GM12892 (cell line): ENCODE results near the gene NASP. TPM values are rescaled to one million over a fixed set of nuclear protein-coding genes. Genes with fewer than 3 reads are reported as not detected.

Source experiments
- DNase-seq: peaks from one replicate; pipeline ENCODE4 v3.0.0; 2011; ENCODE audit not compliant: insufficient read length
- FAIRE-seq: peaks from 2 replicates; lab custom pipeline; 2011; peaks lifted over from hg19 to GRCh38; lab: Jason Lieb, UNC
- POLR2A ChIP-seq: IDR thresholded peaks from 2 replicates; pipeline ENCODE4 v1.6.1; 2011; ENCODE audit warnings: low read depth, low read length, control low read depth
- POLR2AphosphoS5 ChIP-seq: IDR thresholded peaks from 2 replicates; pipeline ENCODE4 v1.6.1; 2011; ENCODE audit warnings: low read depth, low read length, control low read depth
- TAF1 ChIP-seq: IDR thresholded peaks from 2 replicates; pipeline ENCODE4 v1.6.1; 2011; ENCODE audit warnings: low read depth, mild to moderate bottlenecking, control low read depth, low read length, borderline replicate concordance
- polyA plus RNA-seq: library from polyadenylated mRNA; unstranded; fragments of >200 nt; gene quantifications from one replicate; pipeline ENCODE4 v1.2.1, GENCODE V29; 2012; ENCODE audit warnings: missing spikeins, inconsistent platforms; ENCODE audit not compliant: missing spikeins

NASP gene
- polyA plus RNA-seq: 184 TPM

GRCh38 chr1:45583666-45584350 lies at the start of gene NASP:
TSS of gene NASP (plus strand) at chr1:45584041. CDS start at chr1:45584147, 106 bp downstream.
- peak; percentile 99 for TF ChIP-seq POLR2AphosphoS5
- TF ChIP-seq TAF1: peak; percentile 85
- TF ChIP-seq POLR2A: peak; percentile 99
- DNase-seq (peak; percentile 61), FAIRE-seq (no peak)

DNA sequence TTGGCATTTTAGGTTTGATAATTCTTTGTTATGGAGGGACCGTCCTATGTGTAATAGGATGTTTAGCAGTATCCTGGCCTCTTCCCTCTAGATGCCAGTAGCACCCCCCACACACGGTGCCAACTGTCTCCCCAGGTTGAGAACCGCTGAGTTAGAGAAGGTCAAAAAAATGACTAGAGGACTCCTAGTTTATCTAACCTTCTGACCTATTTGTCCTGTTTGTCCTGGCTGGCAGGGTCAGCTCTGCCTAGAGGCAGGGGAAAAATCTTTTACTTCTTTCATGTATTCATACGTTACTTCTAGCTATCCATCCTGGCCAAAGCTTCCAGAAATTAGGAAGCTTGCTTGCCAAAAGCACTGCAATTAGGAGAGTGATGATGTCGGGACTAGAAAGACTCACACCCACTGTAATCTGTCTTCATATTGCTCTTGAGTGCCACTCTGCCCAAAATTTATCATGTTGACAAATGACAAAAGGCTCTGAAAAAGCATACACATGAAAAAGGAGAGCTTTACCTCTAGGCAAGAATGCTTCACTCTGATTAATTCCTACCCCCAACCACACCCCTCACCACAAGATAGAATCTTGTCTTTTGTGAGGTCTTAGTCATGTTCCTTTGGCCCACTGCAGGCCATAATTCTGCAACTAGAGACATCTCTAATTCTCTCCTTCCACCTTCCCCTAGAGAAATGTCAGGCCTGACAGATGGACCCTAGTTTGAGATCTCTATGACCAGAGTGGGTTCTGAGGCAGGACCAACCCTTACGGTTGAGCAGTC lies 47.7 kb upstream of the NASP start:
- DNase-seq: no peak
- TF ChIP-seq TAF1: no peak
- no peak for TF ChIP-seq POLR2AphosphoS5
- no peak for TF ChIP-seq POLR2A
- no peak for FAIRE-seq

DNA sequence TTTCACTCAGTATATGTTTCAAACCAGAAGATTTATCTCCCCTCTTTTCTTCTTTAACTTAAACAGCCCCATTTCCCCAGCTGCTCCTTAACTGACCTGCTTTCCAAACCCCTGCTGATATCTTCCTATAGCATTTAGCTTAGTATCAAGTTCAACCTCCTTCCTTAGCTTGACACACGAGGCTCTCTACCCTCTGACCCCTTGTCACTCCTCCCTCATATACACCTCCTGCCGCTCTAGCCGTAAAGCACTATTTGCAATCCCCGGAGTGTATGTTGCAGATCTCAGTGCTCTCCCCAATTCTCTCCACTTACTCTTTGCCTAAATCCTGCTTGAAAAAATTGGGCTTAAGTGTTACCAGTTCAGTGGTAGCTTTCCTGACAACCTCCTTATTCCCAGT lies 47.0 kb upstream of the NASP start:
- DNase-seq (no peak), FAIRE-seq (no peak)
- no peak for TF ChIP-seq POLR2A
- no peak for TF ChIP-seq TAF1
- TF ChIP-seq POLR2AphosphoS5: no peak

DNA sequence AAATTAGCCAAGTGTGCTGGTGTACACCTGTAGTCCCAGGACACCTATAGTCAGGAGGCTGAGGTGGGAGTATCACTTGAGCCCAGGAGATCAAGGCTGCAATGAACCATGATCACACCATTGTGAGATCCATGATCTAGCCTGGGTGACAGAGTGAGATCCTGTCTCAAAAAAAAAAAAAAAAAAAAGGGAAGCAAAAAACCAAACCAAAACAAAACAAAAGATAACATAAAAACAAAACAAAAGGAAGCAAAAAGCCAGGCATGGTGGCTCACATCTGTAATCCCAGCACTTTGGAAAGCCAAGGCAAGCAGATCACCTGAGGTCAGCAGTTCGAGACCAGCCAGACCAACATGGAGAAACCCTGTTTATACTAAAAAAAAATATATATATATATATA lies 42.6 kb upstream of the NASP start:
- FAIRE-seq (no peak), DNase-seq (no peak)
- TF ChIP-seq POLR2A (no peak), TAF1 (no peak), POLR2AphosphoS5 (no peak)

- DNase-seq: no peak
- TF ChIP-seq POLR2A (no peak), TAF1 (no peak), POLR2AphosphoS5 (no peak)
- FAIRE-seq: no peak
These were observed 41.2 kb upstream of the NASP start for GRCh38 chr1:45542591-45542990.

DNA sequence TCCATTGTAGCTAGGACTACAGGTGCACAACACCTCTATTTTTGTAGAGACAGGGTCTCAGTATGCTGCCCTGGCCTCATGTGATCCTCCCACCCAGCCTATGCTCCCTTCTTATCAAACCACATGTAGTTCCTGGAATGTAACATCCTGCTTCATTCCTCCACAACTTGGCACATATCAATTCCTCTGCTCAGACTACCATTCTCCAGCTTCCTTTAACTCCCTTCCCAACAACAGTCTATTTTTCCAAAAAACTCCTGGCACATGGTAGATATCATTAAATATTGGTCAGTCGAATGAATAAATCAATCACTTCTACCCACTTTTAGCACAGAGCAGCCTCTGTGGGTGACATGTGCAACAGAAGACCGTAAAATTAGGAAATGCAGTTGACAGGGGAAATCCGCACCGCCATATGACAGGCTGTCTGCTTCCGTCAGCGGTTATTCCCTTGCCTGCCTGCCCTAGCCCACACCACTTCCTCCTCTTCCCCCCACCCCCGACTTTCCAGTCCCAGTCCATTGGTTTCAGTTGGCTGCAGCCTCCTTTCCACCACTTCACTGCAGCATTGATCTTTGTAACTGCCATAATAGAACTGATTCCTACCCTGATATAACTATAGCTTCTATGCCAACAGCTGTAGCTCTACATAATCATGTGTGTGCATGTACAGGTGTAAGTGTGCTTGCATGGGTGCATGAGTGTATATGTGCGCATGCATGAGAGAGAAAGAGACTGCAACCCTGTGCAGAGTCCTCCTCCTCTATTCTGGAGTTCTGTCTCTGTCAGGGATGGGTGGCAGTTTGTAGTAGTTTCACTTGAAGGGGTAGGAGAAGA lies 40.0 kb upstream of the NASP start:
- DNase-seq (no peak), FAIRE-seq (peak; percentile 91)
- TF ChIP-seq POLR2A (peak; percentile 61; the same call in 1 of the 2 replicates), TAF1 (no peak), POLR2AphosphoS5 (peak; percentile 48; the same call in 1 of the 2 replicates)

- FAIRE-seq (no peak), DNase-seq (no peak)
- TF ChIP-seq TAF1 (no peak), POLR2A (no peak), POLR2AphosphoS5 (no peak)
These were observed 39.3 kb upstream of the NASP start for GRCh38 chr1:45544530-45544929.

DNA sequence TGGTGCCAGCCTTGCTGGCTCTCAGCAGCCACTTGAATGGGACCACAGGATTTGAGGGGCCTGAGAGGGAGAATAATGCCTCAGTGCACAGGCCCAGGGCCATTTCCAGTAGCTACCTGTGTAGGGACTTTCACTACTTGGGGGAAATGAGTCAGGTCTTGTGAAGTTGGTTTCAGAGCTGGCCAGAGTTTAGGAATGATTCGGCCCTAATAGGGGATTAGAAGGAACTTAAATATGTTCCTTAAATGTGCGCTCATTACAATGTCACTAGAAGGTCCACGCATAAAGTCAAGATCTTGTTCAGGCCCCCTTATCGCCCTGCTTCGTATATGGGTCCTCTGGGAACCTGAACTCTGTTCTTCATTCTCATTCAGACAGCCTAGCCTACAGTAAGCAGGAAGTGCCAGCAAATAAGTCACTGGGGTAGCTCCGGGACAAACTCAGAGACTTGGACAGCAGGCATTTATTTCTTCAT lies 38.8 kb upstream of the NASP start:
- FAIRE-seq: peak; percentile 88
- DNase-seq: no peak
- TF ChIP-seq TAF1: no peak
- no peak; the same call in none of the 2 replicates for TF ChIP-seq POLR2A
- no peak for TF ChIP-seq POLR2AphosphoS5

GRCh38 chr1:45545553-45546310 lies 38.1 kb upstream of the NASP start:
- no peak for TF ChIP-seq POLR2AphosphoS5
- TF ChIP-seq POLR2A: no peak
- no peak for TF ChIP-seq TAF1
- FAIRE-seq (peak; percentile 51), DNase-seq (no peak)

GRCh38 chr1:45550401-45551351 lies 33.2 kb upstream of the NASP start, which contains the start of gene AKR1A1:
TSS of gene AKR1A1 (plus strand) at chr1:45550826. CDS start at chr1:45561795, 10,969 bp downstream.
- DNase-seq: peak; percentile 76
- peak; percentile 92 for FAIRE-seq
- peak; percentile 91 for TF ChIP-seq POLR2AphosphoS5
- peak; percentile 91 for TF ChIP-seq POLR2A
- TF ChIP-seq TAF1: peak; percentile 76
